Subcutaneous adipose tissue (tissue), 4 donors: ENCODE data around the gene BHLHA9. TPM values are rescaled to one million over a fixed set of nuclear protein-coding genes. Genes with fewer than 3 reads are reported as not detected.

Experiments used
- total RNA-seq, 4 donors: library from RNA; depleted of rRNA; stranded (reverse); fragments of >200 nt; gene quantifications; one replicate each; pipeline ENCODE4 v1.1.0, GENCODE V29; 2016
- TF ChIP-seq, protein P1 (sequence below): fragments of 450-650 bp; IDR thresholded peaks from one replicate; pipeline ENCODE4 v1.5.1; 2016; ENCODE audit warnings: low read depth, mild to moderate bottlenecking, control low read depth, antibody characterized with exemption, moderate library complexity

BHLHA9 gene
- total RNA-seq, 4 donors from 2014 or later, result not detected

DNA sequence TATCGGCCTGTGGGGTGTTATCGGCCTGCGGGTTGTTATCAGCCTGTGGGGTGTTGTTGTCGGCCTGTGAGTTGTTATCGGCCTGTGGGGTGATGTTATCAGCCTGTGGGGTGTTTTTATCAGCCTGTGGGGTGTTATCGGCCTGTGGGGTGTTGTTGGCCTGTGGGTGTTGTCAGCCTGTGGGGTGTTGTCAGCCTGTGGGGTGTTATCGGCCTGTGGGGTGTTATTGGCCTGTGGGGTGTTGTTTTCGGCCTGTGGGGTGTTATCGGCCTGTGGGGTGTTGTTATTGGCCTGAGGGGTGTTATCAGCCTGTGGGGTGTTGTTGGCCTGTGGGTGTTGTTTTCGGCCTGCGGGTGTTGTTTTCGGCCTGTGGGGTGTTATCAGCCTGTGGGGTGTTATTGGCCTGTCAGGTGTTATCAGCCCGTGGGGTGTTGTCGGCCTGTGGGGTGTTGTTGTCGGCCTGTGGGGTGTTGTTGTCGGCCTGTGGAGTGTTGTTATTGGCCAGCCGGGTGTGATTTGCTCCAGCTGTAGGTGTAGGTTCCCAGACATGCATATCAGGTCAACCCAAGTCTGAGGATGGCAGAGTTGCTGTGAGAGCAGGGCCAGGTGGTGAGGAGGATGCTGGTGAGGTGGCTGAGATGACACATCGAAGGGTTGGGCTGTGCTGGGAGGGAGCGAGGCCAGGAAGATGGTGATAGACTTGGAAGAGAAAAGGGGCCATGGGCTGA lies 16.3 kb downstream of the BHLHA9 start:
- TF ChIP-seq, protein P1, sequence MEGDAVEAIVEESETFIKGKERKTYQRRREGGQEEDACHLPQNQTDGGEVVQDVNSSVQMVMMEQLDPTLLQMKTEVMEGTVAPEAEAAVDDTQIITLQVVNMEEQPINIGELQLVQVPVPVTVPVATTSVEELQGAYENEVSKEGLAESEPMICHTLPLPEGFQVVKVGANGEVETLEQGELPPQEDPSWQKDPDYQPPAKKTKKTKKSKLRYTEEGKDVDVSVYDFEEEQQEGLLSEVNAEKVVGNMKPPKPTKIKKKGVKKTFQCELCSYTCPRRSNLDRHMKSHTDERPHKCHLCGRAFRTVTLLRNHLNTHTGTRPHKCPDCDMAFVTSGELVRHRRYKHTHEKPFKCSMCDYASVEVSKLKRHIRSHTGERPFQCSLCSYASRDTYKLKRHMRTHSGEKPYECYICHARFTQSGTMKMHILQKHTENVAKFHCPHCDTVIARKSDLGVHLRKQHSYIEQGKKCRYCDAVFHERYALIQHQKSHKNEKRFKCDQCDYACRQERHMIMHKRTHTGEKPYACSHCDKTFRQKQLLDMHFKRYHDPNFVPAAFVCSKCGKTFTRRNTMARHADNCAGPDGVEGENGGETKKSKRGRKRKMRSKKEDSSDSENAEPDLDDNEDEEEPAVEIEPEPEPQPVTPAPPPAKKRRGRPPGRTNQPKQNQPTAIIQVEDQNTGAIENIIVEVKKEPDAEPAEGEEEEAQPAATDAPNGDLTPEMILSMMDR, result no peak

DNA sequence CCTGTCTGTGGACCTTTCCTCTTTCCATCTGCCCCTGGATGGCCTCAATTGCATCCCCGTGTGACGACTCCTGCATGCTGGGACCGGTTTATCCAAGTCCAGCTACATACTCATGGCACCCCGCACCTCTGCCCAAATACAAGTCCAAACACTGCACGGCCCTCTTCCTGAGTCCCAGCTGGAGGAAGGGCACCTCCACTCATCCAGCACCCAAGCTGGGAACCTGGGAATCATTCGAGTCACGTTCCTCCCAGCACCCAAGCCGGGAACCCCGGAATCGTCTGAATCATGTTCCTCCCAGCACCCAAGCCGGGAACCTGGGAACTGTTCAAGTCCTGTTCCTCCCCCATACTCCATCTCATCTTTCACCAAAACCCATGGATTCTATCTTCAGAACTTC lies 19.5 kb downstream of the BHLHA9 start:
- TF ChIP-seq, protein P1, result no peak

DNA sequence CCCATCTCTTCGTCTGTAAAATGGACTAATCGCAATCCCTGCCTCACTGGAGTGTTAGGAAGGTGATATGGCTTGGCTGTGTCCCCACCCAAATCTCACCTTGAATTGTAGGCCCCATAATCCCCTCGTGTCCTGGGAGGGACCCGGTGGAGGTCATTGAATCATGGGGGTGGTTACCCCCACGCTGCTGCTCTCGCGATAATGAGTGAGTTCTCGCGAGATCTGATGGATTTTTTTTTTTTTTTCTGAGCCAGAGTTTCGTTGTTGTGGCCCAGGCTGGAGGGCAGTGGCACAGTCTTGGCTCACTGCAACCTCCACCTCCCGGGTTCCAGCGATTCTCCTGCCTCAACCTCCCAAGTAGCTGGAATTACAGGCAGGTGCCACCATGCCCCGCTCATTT lies 20.4 kb downstream of the BHLHA9 start:
- TF ChIP-seq, protein P1, result no peak

DNA sequence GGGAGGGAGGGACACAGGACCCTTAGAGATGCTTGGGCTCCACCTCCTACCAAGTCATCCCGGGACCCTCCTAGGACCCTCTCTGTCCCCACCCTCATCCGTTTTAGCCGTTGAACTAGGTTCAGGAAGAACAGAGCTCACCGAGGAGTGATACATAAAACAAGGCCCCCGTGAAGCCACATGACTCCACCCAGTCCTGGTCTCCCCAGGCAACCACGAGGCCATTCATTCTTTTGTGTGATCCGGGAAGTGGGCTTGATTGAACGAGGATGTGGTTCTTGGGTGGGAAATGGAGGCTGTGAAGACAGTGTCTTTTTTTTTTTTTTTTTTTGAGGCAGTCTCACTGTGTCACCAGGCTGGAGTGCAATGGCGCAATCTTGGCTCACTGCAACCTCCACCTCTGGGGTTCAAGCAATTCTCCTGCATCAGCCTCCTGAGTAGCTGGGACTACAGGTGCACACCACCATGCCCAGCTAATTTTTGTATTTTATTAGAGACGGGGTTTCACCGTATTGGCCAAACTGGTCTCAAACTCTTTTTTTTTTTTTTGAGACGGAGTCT lies 24.0 kb downstream of the BHLHA9 start:
- TF ChIP-seq, protein P1, result no peak

DNA sequence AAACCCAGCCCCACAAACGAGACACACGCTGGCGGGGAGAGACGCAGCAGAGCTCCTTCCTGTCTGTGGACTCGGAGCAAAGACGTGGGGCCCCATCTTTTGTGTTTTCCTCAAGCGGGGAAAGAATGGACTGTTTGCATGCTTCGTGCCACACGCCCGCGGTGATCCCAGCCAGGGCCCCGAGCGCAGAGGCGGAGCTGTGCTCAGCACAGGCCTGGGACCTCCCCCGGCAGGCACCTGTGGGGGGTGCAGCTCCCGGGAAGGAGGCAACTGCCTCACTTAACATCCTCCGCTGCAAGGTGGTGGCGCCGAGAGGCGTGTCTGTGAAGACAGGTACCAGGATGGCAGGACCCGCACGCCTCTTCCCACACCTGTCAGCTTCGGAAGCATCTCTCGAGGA lies 28.4 kb downstream of the BHLHA9 start:
- TF ChIP-seq, protein P1, result no peak

DNA sequence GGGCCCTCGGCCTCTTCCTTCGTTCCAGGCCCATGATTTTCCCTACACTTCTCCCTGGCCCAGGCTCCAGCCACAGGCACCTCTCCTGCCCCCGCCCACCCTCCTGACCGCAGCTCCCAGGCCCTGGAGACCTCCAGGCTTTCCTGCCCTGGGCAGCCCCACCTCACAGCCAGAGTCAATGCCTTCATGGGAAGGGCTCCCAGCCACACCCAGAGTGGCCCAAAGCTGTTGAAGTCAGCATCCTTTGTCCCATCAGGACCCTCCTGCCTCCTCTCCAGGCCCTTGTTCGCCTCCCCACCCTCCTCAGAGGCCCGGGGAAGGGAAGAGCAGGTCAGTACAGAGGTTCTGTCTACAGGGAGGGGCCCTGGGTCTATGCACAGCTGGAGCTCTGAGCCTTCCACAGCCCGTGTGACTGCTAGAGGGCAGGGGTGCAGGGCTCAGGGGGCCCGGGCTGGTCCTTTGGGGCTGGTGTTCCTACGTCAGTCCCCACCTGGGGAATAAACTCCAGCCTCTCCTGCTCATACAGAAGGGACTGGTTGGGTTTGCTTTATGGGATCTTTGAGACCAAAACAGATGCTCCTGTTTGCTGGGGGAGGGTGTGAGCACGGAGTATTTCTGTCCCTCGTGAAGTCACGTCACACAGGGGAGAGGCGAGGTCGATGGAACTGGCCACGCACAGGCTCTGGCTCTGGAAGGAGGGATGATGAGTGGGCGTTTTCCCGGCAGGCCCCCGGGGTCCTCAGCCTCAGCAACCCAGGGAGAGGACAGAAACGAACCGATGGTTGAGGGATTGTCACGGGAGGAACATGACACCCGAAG lies 29.5 kb downstream of the BHLHA9 start:
- TF ChIP-seq, protein P1, result no peak

DNA sequence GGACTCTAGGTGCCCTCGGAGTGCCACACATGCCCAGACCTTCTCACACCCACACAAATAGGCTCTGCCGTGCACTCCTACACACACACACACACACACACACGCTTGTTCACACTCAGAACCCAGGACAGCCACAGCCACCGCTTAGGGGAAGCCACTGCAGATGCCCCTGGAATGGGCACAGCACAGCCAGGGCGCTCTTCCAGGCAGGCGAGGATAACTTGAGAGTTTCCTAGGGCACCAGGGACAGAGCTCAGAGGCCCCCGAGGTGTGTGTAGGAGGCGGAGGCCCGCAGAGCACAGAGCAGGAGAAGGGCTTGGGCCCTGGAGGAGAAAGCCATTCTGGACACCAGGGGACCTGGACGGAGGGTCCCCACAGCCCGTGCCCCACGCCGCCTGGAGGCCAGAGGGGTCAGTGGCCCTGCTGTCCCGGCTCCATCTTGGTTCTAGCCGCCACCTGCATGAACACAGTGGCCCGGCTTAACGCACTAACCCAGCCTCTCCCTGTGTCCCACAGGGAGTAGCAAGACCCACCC lies 30.2 kb downstream of the BHLHA9 start:
- TF ChIP-seq, protein P1, result no peak
